ENCODE results near the gene ABHD16B. TPM values are rescaled to one million over a fixed set of nuclear protein-coding genes. Genes with fewer than 3 reads are reported as not detected.

The ABHD16B gene
- total and polyA plus RNA-seq, 2 of the 13 experiments (the other 11 are each of a cell fraction or from before 2014, with no cell fraction given), result not detected

DNA sequence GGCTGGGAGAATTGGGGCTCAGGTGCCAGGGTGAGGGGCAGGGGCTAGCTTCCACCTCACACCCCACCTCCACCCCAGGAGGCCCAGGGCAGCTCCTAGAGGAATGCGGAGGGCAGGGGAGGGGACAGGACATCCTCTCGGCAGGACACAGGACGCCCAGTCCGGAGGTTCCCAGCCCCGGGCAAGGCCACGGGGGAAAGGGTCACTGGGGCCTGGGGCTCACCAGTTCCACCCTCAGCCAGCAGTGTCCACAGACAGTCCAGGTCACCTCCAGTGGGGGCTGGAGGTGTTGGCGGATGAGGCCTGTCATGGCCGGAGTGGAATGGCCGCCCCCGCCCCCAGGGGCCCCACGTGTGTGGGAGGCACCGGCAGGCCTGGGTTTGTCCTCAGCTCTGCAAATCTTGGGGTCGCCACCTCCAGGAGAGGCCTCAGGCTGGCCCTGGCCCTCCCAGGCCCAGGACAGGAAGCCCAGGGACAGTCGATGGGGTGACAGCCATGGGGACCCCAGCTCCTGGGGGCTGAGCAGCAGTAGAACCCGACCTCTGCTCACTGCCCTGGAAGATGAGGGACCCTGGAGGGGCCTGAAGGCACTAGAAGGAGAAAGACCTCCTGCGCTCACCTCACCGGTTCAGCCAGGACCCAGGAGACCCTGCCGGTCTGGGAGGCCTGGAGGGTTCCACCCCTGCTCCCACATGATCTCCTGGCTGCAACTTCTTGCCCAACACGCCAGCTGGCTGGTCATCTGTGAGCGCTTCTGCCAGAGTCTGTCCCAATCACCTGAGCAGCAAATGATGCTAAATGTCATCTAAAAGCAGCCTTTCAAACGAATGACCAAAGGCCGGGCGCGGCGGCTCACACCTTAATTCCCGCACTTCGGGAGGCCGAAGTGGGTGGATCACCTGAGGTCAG is 13.0 kb upstream of the ABHD16B start (continued):
- TF ChIP-seq KIAA2018 (CRISPR knock-in tag; IDR thresholded peaks at IDR 0.05; ENCODE audit: borderline replicate concordance) (no peak), PRMT3 (CRISPR knock-in tag; IDR thresholded peaks at IDR 0.05; ENCODE audit: borderline replicate concordance, low read depth) (no peak), YEATS4 (CRISPR knock-in tag; IDR thresholded peaks at IDR 0.05; ENCODE audit: borderline replicate concordance) (peak; percentile 56; the same call in 1 of the 2 replicates), FLYWCH1 (CRISPR knock-in tag; IDR thresholded peaks at IDR 0.05) (no peak), ZBTB46 (CRISPR knock-in tag; IDR thresholded peaks at IDR 0.05; ENCODE audit: borderline replicate concordance) (peak; percentile 81; the same call in 1 of the 2 replicates), HHEX (CRISPR knock-in tag; IDR thresholded peaks at IDR 0.05) (no peak), WIZ (CRISPR knock-in tag; IDR thresholded peaks at IDR 0.05) (no peak), DR1 (CRISPR knock-in tag; IDR thresholded peaks at IDR 0.05) (no peak), ZNF75D (CRISPR knock-in tag; IDR thresholded peaks at IDR 0.05; ENCODE audit: borderline replicate concordance) (no peak), ZSCAN12 (CRISPR knock-in tag; IDR thresholded peaks at IDR 0.05) (no peak), MTF2 (CRISPR knock-in tag; IDR thresholded peaks at IDR 0.05; ENCODE audit: borderline replicate concordance) (no peak; the same call in 1 of the 2 replicates), BCL6 (CRISPR knock-in tag; IDR thresholded peaks at IDR 0.05) (no peak), CC2D1A (CRISPR knock-in tag; IDR thresholded peaks at IDR 0.05) (no peak), ZNF143 (CRISPR knock-in tag; IDR thresholded peaks at IDR 0.05) (no peak)
- TF ChIP-seq, protein P1, sequence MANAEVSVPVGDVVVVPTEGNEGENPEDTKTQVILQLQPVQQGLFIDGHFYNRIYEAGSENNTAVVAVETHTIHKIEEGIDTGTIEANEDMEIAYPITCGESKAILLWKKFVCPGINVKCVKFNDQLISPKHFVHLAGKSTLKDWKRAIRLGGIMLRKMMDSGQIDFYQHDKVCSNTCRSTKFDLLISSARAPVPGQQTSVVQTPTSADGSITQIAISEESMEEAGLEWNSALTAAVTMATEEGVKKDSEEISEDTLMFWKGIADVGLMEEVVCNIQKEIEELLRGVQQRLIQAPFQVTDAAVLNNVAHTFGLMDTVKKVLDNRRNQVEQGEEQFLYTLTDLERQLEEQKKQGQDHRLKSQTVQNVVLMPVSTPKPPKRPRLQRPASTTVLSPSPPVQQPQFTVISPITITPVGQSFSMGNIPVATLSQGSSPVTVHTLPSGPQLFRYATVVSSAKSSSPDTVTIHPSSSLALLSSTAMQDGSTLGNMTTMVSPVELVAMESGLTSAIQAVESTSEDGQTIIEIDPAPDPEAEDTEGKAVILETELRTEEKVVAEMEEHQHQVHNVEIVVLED (CRISPR knock-in tag; IDR thresholded peaks at IDR 0.05; ENCODE audit: borderline replicate concordance), result no peak

Data from HepG2 (cell line).